GM23338 (cell line): ENCODE results near the gene AGR3. TPM values are rescaled to one million over a fixed set of nuclear protein-coding genes. Genes with fewer than 3 reads are reported as not detected.

ENCODE experiments used
- ATAC-seq: fragments of 200-7000 bp; cut with Tn5 transposase; 3 replicates; pipeline ENCODE4 v1.9.1; 2020
- DNase-seq: peaks from one replicate; pipeline ENCODE4 v3.0.0-alpha.2; 2015; ENCODE audit warnings: low spot score
- H2AFZ ChIP-seq: fragments of 200-600 bp; sonication (generic); 2 replicates; pipeline ENCODE4 v1.8.0; 2016; ENCODE audit warnings: antibody characterized with exemption, mild to moderate bottlenecking, moderate library complexity
- H3F3A ChIP-seq: fragments of 200-600 bp; sonication (generic); replicated peaks from 2 replicates; pipeline ENCODE4 v1.8.0; 2017; ENCODE audit warnings: antibody characterized with exemption, mixed run types, low read depth
- H3K27ac ChIP-seq: fragments of 200-600 bp; sonication (generic); 2 replicates; pipeline ENCODE4 v1.6.1; 2016; ENCODE audit warnings: low read depth
- H3K27me3 ChIP-seq: fragments of 200-600 bp; sonication (generic); 2 replicates; pipeline ENCODE4 v1.8.0; 2016; ENCODE audit warnings: mild to moderate bottlenecking, mixed run types, moderate library complexity; ENCODE audit not compliant: insufficient read depth
- H3K36me3 ChIP-seq: fragments of 200-600 bp; sonication (generic); 2 replicates; pipeline ENCODE4 v1.8.0; 2016; ENCODE audit warnings: mild to moderate bottlenecking; ENCODE audit not compliant: insufficient read depth
- H3K4me1 ChIP-seq: fragments of 200-600 bp; sonication (generic); 2 replicates; pipeline ENCODE4 v1.8.0; 2016; ENCODE audit warnings: mild to moderate bottlenecking, moderate library complexity; ENCODE audit not compliant: insufficient read depth
- H3K4me2 ChIP-seq: fragments of 200-600 bp; sonication (generic); 2 replicates; pipeline ENCODE4 v1.7.1; 2017; ENCODE audit warnings: mixed run types
- H3K4me3 ChIP-seq: fragments of 200-600 bp; sonication (generic); 2 replicates; pipeline ENCODE4 v1.6.1; 2016; ENCODE audit warnings: mixed run types
- H3K79me2 ChIP-seq: fragments of 200-600 bp; sonication (generic); replicated peaks from 2 replicates; pipeline ENCODE4 v1.8.0; 2017; ENCODE audit warnings: mild to moderate bottlenecking; ENCODE audit not compliant: insufficient read depth
- H3K9me2 ChIP-seq: fragments of 200-600 bp; sonication (generic); 2 replicates; pipeline ENCODE4 v1.8.0; 2017; ENCODE audit not compliant: insufficient read depth
- H4K20me1 ChIP-seq: fragments of 200-600 bp; sonication (generic); replicated peaks from 2 replicates; pipeline ENCODE4 v1.8.0; 2017; ENCODE audit warnings: mild to moderate bottlenecking; ENCODE audit not compliant: insufficient read depth
- H3K27ac Mint-ChIP-seq: 2 replicates; pipeline ENCODE4 v1.8.0; 2020; ENCODE audit warnings: inconsistent platforms, mild to moderate bottlenecking, moderate library complexity, mixed read lengths
- H3K27me3 Mint-ChIP-seq: 3 replicates; pipeline ENCODE4 v1.8.0; 2022; ENCODE audit warnings: low read depth, mild to moderate bottlenecking, moderate library complexity, mixed read lengths, inconsistent platforms; ENCODE audit not compliant: insufficient read depth, poor library complexity
- H3K36me3 Mint-ChIP-seq: 3 replicates; pipeline ENCODE4 v1.8.0; 2021; ENCODE audit warnings: low read depth, mild to moderate bottlenecking, inconsistent platforms, moderate library complexity, mixed read lengths
- H3K4me1 Mint-ChIP-seq: 3 replicates; pipeline ENCODE4 v1.8.0; 2020; ENCODE audit warnings: mild to moderate bottlenecking, inconsistent platforms, mixed read lengths
- H3K4me3 Mint-ChIP-seq: 3 replicates; pipeline ENCODE4 v1.8.0; 2021; ENCODE audit warnings: moderate library complexity, mild to moderate bottlenecking, inconsistent platforms, mixed read lengths
- H3K9me3 Mint-ChIP-seq: 3 replicates; pipeline ENCODE4 v1.8.0; 2020; ENCODE audit warnings: moderate library complexity, mild to moderate bottlenecking, inconsistent platforms, mixed read lengths
- CREB1 ChIP-seq: fragments of 250-450 bp; sonication (Bioruptor Pico); IDR thresholded peaks from 2 replicates; pipeline ENCODE4 v1.5.0; 2020; ENCODE audit warnings: low read depth, mild to moderate bottlenecking, moderate library complexity
- CTCF ChIP-seq, 2 experiments: fragments of 200-600 bp in 1 of 2; sonication (generic) in 1 of 2; conservative IDR thresholded peaks; 2 replicates each; pipeline versions ENCODE4 v1.5.1 to v1.6.1; 2016 to 2017; ENCODE audit warnings: antibody characterized with exemption in 2 of 2, low read depth in 2 of 2, mild to moderate bottlenecking in 2 of 2, moderate library complexity in 1 of 2
- ETS1 ChIP-seq: IDR thresholded peaks from 2 replicates; pipeline ENCODE4 v1.6.1; 2016; ENCODE audit warnings: antibody characterized with exemption
- EZH2 ChIP-seq: fragments of 200-600 bp; sonication (generic); IDR thresholded peaks from one replicate; pipeline ENCODE4 v1.8.0; 2017; ENCODE audit warnings: antibody characterized with exemption, mild to moderate bottlenecking, low read depth; ENCODE audit not compliant: unreplicated experiment
- EZH2phosphoT487 ChIP-seq: fragments of 200-600 bp; sonication (generic); IDR thresholded peaks from one replicate; pipeline ENCODE4 v1.8.1; 2018; ENCODE audit warnings: antibody characterized with exemption; ENCODE audit not compliant: unreplicated experiment
- JUNB ChIP-seq: IDR thresholded peaks from one replicate; pipeline ENCODE4 v1.6.1; 2016; ENCODE audit warnings: antibody characterized with exemption; ENCODE audit not compliant: unreplicated experiment
- NANOG ChIP-seq: IDR thresholded peaks from 2 replicates; pipeline ENCODE4 v1.6.1; 2016; ENCODE audit warnings: antibody characterized with exemption, borderline replicate concordance
- POLR2AphosphoS5 ChIP-seq: IDR thresholded peaks from 2 replicates; pipeline ENCODE4 v1.6.1; 2016; ENCODE audit warnings: antibody characterized with exemption, low read depth
- STAT1 ChIP-seq: IDR thresholded peaks from one replicate; pipeline ENCODE4 v1.6.1; 2016; ENCODE audit warnings: antibody characterized with exemption; ENCODE audit not compliant: unreplicated experiment
- ZNF114 ChIP-seq: fragments of 250-450 bp; sonication (Bioruptor Pico); IDR thresholded peaks from 2 replicates; pipeline ENCODE4 v1.5.0; 2020; ENCODE audit warnings: mild to moderate bottlenecking, moderate library complexity
- ZNF331 ChIP-seq: fragments of 250-450 bp; sonication (Bioruptor Pico); IDR thresholded peaks from 2 replicates; pipeline ENCODE4 v1.5.0; 2020; ENCODE audit warnings: low read depth, mild to moderate bottlenecking, moderate library complexity
- ZNF462 ChIP-seq: fragments of 250-450 bp; sonication (Bioruptor Pico); IDR thresholded peaks from 2 replicates; pipeline ENCODE4 v1.5.0; 2020; ENCODE audit warnings: mild to moderate bottlenecking, moderate library complexity
- polyA plus RNA-seq: library from polyadenylated mRNA; unstranded; fragments of >200 nt; fragmentation: Nextera tagmentation; extraction: Ambion mirVana; gene quantifications from 2 replicates; pipeline ENCODE4 v1.2.1, GENCODE V29; 2016
- total RNA-seq: library from RNA; depleted of rRNA; stranded (reverse); fragments of >200 nt; shearing (Covaris generic); gene quantifications from 2 replicates; pipeline ENCODE4 v1.2.3, GENCODE V29; 2014

AGR3 gene
- total and polyA plus RNA-seq, 2 experiments from 2014 or later: not detected

GRCh38 chr7:16810573-16810972 lies 71.2 kb downstream of the AGR3 start (continued):
- TF ChIP-seq EZH2 (no peak), ZNF114 (CRISPR knock-in tag) (no peak), STAT1 (no peak), NANOG (no peak), JUNB (no peak)

- Histone ChIP-seq H3K4me3 (no peak overlapping the region), H3F3A (no peaks in the 10 kb centered on the region), H3K27me3 (no peaks in the 10 kb centered on the region), H3K4me2 (no peak overlapping the region), H3K9me2 (no peaks in the 10 kb centered on the region), H3K79me2 (no peaks in the 10 kb centered on the region), H2AFZ (no peak overlapping the region), H3K4me1 (no peaks in the 10 kb centered on the region), H3K27ac (no peak overlapping the region), H4K20me1 (no peaks in the 10 kb centered on the region), H3K36me3 (no peaks in the 10 kb centered on the region)
- no peak for DNase-seq
- TF ChIP-seq ETS1 (no peak), CREB1 (CRISPR knock-in tag) (no peak), ZNF462 (CRISPR knock-in tag) (no peak), EZH2phosphoT487 (no peak), POLR2AphosphoS5 (no peak), NANOG (no peak), ZNF331 (CRISPR knock-in tag) (no peak), EZH2 (no peak), JUNB (no peak), STAT1 (no peak), ZNF114 (CRISPR knock-in tag) (no peak), CTCF (conservative IDR thresholded peaks at IDR 0.05; ENCODE audit: low read depth in 2 of 2) (no peak)
- Mint-ChIP-seq H3K9me3 (no peaks in the 10 kb centered on the region), H3K4me3 (no peak overlapping the region), H3K27me3 (peaks cover 3% of the 10 kb centered on the region), H3K36me3 (no peaks in the 10 kb centered on the region), H3K4me1 (peaks cover 5% of the 10 kb centered on the region; the same call in 2 of the 3 replicates), H3K27ac (no peak overlapping the region)
- no peak for ATAC-seq
Measured at GRCh38 chr7:16810112-16810511, 71.7 kb downstream of the AGR3 start.
